Activated CD4-positive, CD25-positive, alpha-beta regulatory T cell (primary cell): ENCODE data around the gene CLPSL1.
"Not testable (repeated sequence)": the region's sequence is repeated elsewhere in the genome, so short reads cannot be mapped to it uniquely, and the experiment has no call there.

Experiments
- DNase-seq, 4 experiments: peaks; one replicate each; lab custom pipeline; 2025; lab: John Stamatoyannopoulos, UW

CLPSL1 gene, protein sequence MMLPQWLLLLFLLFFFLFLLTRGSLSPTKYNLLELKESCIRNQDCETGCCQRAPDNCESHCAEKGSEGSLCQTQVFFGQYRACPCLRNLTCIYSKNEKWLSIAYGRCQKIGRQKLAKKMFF

DNA sequence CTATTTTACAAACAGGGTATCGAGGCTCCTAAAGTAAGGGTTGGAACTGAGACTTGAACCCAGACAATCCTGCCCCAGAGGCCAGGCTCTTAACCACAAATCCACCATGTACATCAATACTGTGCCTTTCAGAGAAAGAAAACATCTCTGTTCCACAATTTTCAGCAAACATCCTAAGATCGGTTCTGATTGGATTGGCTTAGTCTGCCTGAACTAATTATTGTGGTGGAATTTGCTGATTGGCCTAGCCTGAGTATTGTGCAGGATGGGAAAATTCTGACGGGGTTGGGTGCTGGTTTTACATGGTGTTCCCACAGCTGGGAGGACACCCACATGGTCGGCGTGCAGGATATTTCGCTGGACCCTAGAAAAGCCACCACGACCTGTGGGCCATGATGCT lies at the start of gene CLPSL1:
Gene CLPSL1, plus strand, starts transcription at position 301 of the 400 bp plus-strand sequence. Its CDS starts 92 bp downstream, at position 393.
- no peak for DNase-seq

GRCh38 chr6:35731414-35731735 lies 49.4 kb upstream of the CLPSL1 start:
- DNase-seq, result peak; percentile 68 to 78 (median 76)

DNA sequence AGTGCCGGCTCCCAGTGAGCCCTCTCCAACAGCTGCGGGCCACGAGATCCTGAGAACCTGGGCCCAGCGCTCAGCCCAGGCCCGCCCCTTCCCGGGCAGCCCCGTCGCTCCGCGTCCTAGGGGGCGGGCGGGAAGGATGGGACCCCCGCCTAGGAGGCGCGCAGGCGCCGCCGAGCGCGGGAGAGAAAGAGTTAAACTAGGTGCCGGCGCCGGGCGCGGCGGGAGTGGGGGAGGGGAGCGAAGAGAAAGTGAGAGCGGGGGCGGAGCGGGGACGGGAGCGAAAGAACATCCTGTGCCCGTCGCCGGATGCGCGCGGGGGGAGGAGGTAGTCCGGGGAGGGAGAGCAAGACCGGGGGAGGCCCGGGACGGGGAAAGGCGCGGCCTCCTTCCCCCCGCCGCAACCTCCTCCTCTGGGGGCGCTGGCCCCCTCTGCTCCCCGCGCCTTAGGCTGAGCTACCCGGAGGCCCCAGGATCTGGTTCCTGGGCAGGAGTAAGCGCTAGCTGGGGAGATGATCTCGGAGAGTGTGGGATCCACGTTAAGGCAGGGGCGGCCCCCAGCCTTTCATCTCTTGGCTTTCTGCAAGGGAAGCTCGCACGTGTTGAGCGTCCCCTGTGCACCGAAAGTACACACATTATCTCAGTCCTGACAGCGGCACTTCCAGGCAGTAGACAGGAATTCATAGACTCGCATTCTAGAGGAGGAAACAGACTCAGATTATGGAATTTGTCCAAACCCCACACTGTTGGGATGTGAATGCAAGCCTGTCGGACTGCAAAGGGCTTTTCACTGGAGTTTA lies 48.9 kb upstream of the CLPSL1 start:
- DNase-seq, result peak; percentile 74 to 90 (median 88)

DNA sequence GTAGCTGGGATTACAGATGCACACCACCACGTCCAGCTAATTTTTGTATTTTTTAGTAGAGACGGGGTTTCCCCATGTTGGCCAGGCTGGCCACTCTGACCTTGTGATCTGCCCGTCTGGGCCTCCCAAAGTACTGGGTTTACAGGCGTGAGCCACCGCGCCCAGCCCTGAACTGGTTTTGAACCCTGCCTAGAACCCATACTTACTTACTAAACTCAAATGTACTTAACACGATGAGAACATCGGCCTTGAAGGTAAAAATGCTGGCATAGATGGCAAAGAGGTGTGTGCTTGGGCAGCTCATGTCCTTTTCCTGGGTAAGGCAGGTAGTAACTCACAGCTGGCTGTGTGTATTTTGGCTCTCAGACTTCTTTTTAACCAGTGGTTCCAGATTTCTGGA lies 47.2 kb upstream of the CLPSL1 start:
- no peak for DNase-seq

- DNase-seq, result not testable (repeated sequence)
Measured at GRCh38 chr6:35734319-35734718, 46.5 kb upstream of the CLPSL1 start.

DNA sequence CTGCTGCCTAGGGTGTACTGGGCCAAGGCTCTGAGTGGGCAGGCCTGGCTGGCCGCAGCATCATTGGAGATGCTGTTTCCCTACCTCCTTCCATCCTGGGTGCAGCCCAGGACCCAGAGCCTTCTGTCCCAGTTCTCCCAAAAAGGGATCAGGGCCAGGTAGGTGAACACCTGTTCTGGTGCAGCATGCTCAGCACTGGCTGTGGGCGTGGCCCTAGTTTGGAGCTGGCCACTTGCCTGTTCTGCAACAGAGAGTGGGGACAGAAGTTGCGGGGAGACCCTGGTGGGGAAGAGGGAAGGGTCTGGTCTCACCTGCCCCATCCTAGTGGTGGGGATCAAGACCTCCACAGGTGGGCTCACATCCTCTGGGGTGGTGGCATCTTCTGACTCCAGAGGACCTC lies 45.4 kb upstream of the CLPSL1 start:
- no peak for DNase-seq

DNA sequence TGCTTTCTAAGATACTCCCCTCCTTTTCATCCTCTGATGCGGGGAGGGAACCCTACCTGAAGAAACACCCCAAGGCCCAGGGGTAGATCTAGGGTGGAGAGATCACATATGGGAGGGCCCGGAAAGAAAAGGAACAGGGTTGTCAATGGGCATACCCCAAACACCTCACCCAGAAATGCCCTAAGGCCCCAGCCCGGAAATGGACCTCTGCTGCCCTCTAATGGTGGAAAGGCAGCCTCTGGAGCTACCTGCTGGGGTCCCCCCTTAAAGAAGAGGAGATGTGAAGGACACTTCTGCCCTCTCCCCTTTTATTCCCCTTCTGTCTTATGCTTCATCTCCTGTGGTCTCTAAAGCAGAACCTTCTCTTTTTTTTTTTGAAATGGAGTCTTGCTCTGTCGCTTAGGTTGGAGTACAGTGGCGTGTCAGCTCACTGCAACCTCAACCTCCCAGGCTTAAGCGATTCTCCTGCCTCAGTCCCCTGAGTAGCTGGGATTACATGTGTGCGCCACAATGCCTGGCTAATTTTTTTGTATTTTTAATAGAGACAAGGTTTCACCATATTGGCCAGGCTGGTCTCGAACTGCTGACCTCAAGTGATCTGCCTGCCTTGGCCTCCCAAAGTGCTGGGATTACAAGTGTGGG lies 44.4 kb upstream of the CLPSL1 start:
- peak; percentile 64 to 81 (median 74) for DNase-seq

DNA sequence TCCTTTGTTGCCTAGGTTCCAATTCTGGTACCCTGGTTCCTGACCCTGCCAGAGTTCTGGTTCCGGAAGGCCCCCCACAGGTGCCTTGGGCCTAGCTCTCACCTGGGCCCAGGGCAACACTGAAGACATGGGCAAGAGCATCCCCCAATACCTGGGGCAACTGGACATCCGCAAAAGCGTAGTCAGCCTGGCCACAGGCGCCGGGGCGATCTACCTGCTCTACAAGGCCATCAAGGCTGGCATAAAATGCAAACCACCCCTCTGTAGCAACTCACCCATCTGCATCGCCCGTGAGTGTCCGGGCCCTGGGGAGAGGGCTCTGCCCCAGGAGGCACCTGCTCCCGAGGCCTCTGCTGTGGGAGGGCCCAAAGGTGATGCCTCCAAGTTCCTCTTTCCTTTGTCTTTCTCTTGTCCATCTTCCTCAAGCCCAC lies 43.8 kb upstream of the CLPSL1 start, which contains the start of gene ARMC12:
Gene ARMC12, plus strand, starts transcription at position 51 of the 431 bp plus-strand sequence. Its CDS starts 77 bp downstream, at position 128.
- no peak for DNase-seq

GRCh38 chr6:35737413-35738211 lies 43.2 kb upstream of the CLPSL1 start:
- DNase-seq, result no peak

DNA sequence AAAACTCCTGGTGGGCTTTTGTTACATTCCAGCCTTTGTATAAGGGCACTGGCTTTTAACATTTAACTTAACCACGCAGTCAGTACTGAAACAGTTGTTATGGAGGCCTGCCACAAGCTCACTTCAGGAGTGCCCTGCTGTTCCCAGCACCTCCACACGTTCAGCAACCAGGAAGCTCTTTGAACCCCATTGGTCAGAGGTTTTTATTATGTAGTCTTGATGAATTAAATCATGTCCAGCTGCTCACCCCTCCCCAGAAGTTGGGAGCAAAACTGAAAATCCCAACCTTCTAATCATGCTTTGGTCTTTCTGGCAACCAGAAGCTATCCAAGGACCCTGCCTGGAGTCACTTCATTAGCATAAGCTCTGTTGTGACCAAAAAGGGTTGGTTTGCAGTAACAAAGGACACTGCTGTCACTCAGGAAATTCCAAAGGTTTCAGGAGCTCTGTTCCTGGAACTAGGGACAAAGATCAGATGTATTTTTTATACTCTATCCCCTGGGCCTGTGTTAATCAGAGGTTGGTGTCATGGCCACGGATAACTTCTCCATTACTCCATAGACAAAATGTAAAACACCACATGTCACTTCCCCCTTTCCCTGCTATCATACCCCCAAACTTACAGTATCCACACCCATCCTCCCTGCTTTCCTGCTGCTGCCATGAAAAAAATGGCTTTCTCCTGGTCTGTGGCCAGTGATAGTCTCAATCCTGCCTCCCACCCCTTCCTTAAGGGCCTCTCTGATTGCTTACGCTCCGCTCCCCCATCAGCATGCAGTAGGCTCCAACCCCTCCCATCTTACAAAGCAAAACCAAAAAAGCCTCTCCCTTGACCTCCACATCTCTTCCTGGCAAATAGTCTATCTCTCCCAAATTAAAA lies 40.9 kb upstream of the CLPSL1 start:
- DNase-seq, result no peak

DNA sequence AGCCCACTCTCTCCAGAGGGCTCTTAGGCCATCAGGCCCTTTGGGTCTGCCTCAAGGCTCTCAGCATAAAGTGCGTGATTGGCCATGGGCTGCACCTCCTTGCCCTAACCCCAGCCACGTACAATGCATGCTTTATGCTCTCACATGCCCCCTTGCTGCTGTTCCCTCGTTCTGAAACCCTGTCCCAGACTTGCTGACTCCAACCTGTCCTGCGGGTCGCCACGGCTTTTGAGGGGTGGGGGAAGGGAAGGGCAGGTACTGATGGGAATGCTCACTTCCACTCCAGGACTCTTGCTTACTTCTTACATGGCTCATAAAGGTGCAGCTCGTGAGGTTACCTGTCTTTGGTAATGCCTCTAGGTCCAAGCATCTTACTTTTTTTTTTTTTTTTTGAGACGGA lies 38.0 kb upstream of the CLPSL1 start:
- no peak for DNase-seq

DNA sequence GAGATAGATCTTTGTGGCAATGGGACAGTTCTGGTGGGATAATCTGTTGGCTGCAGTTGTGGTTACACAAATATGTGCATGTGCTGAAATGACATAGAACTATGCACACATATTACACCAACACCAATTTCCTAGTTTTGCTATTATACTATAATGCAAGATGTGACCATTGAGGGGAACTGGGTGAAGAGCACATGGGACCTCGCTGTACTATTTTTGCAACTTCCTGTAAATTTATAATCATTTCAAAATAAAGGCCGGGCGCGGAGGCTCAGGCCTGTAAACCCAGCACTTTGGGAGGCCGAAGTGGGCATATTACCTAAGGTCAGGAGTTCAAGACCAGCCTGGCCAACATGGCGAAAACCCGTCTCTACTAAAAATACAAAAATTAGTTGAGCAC lies 35.3 kb upstream of the CLPSL1 start:
- DNase-seq, result no peak

DNA sequence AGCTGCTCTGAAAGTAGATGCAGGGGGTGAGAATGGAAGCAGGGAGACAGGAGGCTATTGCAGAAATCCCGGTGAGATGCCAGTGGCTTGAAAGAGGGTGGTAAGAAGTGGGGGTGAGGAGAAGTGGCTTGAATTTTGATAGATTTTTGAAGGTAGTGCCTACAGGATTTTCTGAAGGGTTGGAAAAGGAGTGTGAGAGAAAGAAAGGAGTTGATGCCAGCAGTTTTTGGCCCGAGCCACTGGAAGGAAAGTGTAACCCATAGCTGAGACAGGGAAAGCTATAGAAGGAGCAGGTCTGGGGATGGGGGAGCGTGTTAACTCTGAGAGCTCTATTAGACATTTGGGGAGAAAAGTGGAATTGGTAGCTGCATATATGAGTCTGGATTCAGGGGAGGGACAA lies 34.3 kb upstream of the CLPSL1 start:
- DNase-seq, result no peak

DNA sequence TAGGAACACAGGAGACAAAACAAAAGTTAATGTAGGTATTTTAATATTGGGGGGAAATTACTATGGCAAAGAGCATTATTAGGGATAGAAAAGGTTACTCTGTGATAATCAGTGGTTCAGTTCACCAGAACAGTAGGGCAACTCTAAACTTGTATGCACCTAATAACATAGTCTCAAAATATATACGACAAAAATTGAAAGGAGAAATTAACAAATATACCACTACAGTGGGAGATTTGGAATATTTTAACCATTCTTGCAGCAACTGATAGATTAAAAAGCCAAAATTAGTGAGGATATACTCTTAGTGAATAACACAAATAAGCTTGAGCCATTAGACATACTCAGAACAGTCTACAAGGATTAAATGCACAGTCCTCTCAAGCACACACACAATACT lies 32.9 kb upstream of the CLPSL1 start:
- no peak for DNase-seq

- no peak for DNase-seq
Measured at GRCh38 chr6:35750557-35750956, 30.3 kb upstream of the CLPSL1 start.

DNA sequence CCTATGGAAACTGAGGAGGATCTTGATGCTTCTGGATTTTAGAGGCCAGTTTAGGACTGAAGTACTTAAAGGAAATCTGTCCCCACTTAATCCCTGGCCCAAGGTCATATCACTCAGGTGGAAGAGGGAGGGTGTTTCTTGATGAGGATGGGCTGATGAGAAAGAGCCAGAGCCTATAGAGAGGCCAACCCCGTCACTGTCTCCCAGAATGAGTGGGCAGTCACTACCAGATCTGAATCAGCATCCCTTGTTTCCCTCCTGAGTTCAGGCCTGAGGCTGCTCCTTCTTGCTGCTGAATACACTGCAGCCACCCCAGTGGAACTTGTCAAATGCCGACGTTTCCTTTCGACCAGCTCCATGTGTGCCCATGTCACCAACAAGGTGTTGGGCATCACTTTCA lies 29.2 kb upstream of the CLPSL1 start:
- no peak for DNase-seq

DNA sequence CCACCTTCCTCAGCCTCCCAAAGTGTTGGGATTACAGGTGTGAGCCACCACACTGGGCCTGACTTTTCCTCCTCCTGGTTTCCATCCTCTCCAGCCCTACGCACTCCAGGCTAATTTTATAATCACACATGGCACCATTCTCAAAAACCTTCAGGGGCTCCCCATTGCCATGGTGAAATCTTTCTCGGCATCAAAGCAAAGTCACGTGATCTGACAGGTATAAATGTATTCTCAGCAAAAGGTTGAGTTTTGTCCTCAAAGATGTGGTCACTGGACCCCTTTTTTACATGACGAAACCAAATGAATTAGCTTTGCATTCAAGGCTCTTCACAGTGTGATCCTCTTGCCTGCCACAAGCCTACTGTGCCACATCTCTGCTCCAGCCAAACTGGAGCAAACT lies 28.5 kb upstream of the CLPSL1 start:
- DNase-seq, result no peak

- no peak for DNase-seq
Measured at GRCh38 chr6:35754452-35755277, 26.2 kb upstream of the CLPSL1 start.

GRCh38 chr6:35755278-35755924 lies 25.4 kb upstream of the CLPSL1 start:
- DNase-seq, result no peak
